ENCODE measurements around the gene FBP1.
A peak's percentile ranks its signal among the peaks of the same experiment; 100 is the strongest.
"Not testable (repeated sequence)": the region's sequence is repeated elsewhere in the genome, so short reads cannot be mapped to it uniquely, and the experiment has no call there.

FBP1 gene

DNA sequence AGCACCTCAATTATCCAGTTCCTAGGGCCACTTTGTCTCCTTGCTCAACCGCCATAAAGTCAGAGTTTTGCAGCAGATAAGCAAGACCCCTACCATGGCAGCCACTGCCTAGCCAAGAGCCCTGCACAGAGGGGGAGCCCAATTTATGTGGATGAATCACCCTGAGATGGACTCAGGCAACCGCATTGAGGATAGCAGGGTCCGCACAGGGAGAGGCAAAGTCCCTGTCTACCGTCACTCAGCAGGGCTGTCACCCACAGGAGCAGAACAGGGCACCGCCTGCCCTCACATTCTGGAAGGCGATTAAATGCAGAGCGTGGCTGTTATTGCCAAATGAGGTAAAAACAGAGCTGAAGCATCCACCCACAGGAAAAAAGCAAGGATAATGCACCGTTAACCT is 47.4 kb downstream of the FBP1 start:
- TF ChIP-seq, protein P1, sequence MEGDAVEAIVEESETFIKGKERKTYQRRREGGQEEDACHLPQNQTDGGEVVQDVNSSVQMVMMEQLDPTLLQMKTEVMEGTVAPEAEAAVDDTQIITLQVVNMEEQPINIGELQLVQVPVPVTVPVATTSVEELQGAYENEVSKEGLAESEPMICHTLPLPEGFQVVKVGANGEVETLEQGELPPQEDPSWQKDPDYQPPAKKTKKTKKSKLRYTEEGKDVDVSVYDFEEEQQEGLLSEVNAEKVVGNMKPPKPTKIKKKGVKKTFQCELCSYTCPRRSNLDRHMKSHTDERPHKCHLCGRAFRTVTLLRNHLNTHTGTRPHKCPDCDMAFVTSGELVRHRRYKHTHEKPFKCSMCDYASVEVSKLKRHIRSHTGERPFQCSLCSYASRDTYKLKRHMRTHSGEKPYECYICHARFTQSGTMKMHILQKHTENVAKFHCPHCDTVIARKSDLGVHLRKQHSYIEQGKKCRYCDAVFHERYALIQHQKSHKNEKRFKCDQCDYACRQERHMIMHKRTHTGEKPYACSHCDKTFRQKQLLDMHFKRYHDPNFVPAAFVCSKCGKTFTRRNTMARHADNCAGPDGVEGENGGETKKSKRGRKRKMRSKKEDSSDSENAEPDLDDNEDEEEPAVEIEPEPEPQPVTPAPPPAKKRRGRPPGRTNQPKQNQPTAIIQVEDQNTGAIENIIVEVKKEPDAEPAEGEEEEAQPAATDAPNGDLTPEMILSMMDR (IDR thresholded peaks at IDR 0.05), result no peak
- DNase-seq (ENCODE audit: low spot score), result peak; percentile 52
- Histone ChIP-seq H3K27ac (no peak overlapping the region), H3K4me3 (no peak overlapping the region)

DNA sequence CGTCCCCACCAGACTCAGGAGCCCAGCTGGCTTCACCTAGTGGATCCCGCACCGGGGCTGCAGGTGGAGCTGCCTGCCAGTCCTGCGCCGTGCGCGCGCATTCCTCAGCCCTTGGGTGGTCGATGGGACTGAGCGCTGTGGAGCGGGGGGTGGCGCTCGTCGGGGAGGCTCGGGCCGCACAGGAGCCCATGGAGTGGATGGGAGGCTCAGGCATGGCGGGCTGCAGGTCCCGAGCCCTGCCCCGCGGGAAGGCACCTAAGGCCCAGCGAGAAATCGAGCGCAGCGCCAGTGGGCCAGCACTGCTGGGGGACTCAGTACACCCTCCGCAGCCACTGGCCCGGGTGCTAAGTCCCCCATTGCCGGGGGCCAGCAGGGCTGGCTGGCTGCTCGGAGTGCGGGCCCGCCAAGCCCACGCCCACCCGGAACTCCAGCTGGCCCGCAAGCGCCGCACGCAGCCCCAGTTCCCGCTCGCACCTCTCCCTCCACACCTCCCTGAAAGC is 48.2 kb downstream of the FBP1 start:
- not testable (repeated sequence) for DNase-seq (ENCODE audit: low spot score); H3K4me3 ChIP-seq; H3K27ac ChIP-seq

DNA sequence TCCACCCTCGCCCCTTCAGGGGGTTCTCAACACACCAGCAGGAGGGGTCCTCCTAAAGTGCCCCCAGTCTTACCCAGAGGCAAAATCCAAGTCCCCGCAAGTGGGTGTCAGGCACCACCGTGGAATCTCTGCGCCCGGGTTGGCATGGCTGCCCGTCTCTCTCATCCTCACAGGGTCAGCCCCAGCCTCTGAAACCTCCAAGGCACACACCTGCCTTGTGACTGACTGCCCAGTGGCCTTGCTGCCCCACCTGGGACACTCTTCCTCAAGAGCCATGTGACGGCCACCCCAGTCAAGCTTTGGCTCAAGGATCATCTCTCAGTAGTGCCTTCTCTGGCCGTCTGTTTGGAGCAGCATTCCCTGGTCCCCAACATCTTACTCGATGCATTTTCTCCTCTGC is 50.6 kb downstream of the FBP1 start:
- DNase-seq (ENCODE audit: low spot score), result peak; percentile 62
- Histone ChIP-seq H3K27ac (no peak overlapping the region), H3K4me3 (no peak overlapping the region)
- TF ChIP-seq, protein P1 (IDR thresholded peaks at IDR 0.05), result no peak

DNA sequence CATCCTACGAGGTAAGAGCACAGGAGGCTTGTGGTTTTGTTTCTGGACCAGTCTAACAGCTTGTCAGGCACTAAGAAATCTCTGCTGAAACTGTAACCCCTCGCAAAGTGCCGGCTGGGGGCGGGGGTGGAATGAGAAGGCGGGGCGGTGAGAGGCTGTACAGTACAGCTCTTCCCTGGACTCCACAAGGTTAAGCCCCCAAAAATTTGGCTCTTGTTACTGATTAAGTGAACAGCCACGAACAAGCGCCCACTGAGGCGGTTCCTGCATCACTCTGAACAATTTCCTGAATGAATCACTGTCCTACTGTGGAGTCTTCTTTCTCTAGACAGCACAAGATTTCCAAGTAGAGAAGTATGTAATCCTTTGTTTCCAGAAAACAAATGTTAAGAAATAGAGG is 52.5 kb downstream of the FBP1 start:
- Histone ChIP-seq H3K4me3 (peak overlapping the region; percentile 38), H3K27ac (no peak overlapping the region)
- TF ChIP-seq, protein P1 (IDR thresholded peaks at IDR 0.05), result no peak
- DNase-seq (ENCODE audit: low spot score), result peak; percentile 59

DNA sequence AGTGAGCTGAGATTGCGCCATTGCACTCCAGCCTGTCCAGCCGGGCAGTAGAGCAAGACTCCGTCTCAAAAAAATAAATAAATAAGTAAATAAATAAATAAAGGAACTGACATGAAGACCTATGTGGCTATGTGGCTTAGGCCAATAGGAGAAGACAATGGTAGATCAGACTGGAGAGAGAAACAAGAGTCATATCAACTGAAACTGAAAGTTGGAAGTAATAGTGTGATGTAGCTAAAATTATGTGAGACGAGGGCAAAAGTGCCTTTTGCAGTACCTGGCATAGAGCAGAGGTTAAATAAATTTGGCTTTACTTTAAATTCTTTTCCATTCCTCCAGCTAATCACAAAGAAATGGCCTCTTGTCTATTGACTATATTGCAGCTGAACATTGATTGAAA is 53.0 kb downstream of the FBP1 start:
- TF ChIP-seq, protein P1 (IDR thresholded peaks at IDR 0.05), result no peak
- Histone ChIP-seq H3K4me3 (peak overlapping the region; percentile 38), H3K27ac (no peak overlapping the region)
- DNase-seq (ENCODE audit: low spot score), result no peak

DNA sequence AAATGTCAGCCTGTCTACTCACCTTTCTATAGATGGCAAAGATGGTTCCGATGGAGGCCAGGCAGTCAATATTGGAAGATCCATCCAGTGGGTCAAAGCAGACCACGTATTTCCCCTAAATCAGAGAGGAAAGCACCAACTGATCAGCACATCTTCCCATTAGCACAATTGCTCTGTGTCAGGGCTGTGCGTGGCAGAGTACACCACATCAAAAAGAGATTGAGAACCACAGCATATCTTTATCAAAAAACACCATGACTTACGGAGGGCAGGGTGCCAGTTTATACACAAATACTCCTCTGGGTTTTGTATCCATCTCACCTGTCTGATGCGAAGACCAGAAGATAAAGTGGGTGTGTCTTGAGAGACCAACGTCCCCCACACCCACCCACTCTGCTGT is 54.8 kb downstream of the FBP1 start:
- Histone ChIP-seq H3K27ac (no peak overlapping the region), H3K4me3 (no peak overlapping the region)
- TF ChIP-seq, protein P1 (IDR thresholded peaks at IDR 0.05), result no peak
- DNase-seq (ENCODE audit: low spot score), result no peak

DNA sequence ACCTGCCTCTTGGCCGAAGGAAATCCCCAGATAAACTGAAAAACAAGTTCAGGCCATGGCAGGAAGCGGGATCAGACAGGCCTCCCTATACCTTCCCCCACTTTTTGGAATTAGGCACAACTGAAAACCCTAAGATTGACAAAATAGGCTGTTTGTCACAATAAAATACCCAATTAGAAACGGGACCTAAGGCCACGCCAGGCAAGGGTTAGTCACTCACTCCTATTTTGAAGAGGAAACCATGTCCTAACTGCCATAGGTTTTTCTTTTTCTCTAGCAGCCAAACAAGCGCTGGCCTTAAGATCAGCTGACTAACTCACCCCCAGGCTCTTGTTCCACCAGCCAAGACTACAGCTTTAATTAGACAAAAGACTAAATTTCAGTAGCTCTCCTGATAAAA is 57.6 kb downstream of the FBP1 start:
- TF ChIP-seq, protein P1 (IDR thresholded peaks at IDR 0.05), result no peak
- Histone ChIP-seq H3K27ac (no peak overlapping the region), H3K4me3 (no peak overlapping the region)
- peak; percentile 41 for DNase-seq (ENCODE audit: low spot score)

DNA sequence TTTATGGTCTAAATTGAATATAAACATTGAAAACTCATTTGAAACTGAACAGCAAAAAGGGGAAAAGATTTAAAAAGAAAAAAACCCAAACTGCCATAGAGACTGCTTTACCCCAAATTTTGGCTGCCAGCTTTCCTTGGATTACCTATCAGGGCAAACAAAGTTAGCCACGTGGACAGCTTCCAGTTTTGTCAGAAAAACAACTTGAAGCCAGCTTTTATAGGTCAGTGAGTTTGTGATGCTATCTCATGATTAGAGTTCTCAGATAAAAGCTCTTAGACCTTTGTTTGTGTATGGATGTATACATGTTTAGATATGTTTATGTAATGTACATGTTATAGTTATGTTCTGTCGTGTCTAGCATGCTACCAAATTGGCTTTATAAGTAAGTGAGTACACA is 61.7 kb downstream of the FBP1 start:
- TF ChIP-seq, protein P1 (IDR thresholded peaks at IDR 0.05), result no peak
- DNase-seq (ENCODE audit: low spot score), result no peak
- Histone ChIP-seq H3K4me3 (no peak overlapping the region), H3K27ac (no peak overlapping the region)

Measured in coronary artery (tissue), 2 donors.